HepG2 (cell line): ENCODE measurements around the gene APRT. TPM values are rescaled to one million over a fixed set of nuclear protein-coding genes. Genes with fewer than 3 reads are reported as not detected.

Experiments
- AGO1 ChIP-seq: fragments of 200-400 bp; formaldehyde crosslinking; IDR thresholded peaks from 2 replicates; pipeline ENCODE4 v1.6.1; 2017; ENCODE audit warnings: mild to moderate bottlenecking, low read depth, low read length, moderate library complexity; ENCODE audit not compliant: poor library complexity, severe bottlenecking
- ARHGAP35 ChIP-seq: sonication (generic); formaldehyde crosslinking; IDR thresholded peaks from 2 replicates; pipeline ENCODE4 v1.9.0; 2022; ENCODE audit warnings: mild to moderate bottlenecking, inconsistent platforms, moderate library complexity, missing genetic modification reagents, borderline replicate concordance
- ATAD3A ChIP-seq: sonication (generic); formaldehyde crosslinking; IDR thresholded peaks from 2 replicates; pipeline ENCODE4 v1.4.0; 2020; ENCODE audit warnings: missing genetic modification reagents
- ELF1 ChIP-seq: sonication (generic); formaldehyde crosslinking; IDR thresholded peaks from 2 replicates; pipeline ENCODE4 v1.4.0; 2020; ENCODE audit warnings: missing genetic modification reagents
- FOSL1 ChIP-seq: sonication (generic); formaldehyde crosslinking; IDR thresholded peaks from 2 replicates; pipeline ENCODE4 v1.9.0; 2021; ENCODE audit warnings: missing genetic modification reagents, borderline replicate concordance
- FOSL2 ChIP-seq: sonication (generic); formaldehyde crosslinking; IDR thresholded peaks from 2 replicates; pipeline ENCODE4 v1.4.0; 2020; ENCODE audit warnings: missing genetic modification reagents
- HOXA9 ChIP-seq: sonication (generic); formaldehyde crosslinking; IDR thresholded peaks from 2 replicates; pipeline ENCODE4 v1.8.1; 2022; ENCODE audit warnings: missing genetic modification reagents, mild to moderate bottlenecking, moderate library complexity, borderline replicate concordance
- IRF2 ChIP-seq: IDR thresholded peaks from 2 replicates; pipeline ENCODE4 v1.6.1; 2018; ENCODE audit warnings: missing genetic modification reagents, missing compliant biosample characterization
- MZF1 ChIP-seq: sonication (generic); formaldehyde crosslinking; IDR thresholded peaks from 2 replicates; pipeline ENCODE4 v1.8.1; 2023; ENCODE audit warnings: mild to moderate bottlenecking, missing genetic modification reagents, borderline replicate concordance
- NR1H2 ChIP-seq: sonication (generic); formaldehyde crosslinking; IDR thresholded peaks from 2 replicates; pipeline ENCODE4 v1.8.1; 2022; ENCODE audit warnings: low read depth, missing genetic modification reagents, borderline replicate concordance
- NRL ChIP-seq: sonication (generic); formaldehyde crosslinking; IDR thresholded peaks from 2 replicates; pipeline ENCODE4 v1.5.0; 2020; ENCODE audit warnings: missing genetic modification reagents, mild to moderate bottlenecking, moderate library complexity, borderline replicate concordance
- RAD51 ChIP-seq: fragments of 450-650 bp; IDR thresholded peaks from 2 replicates; pipeline ENCODE4 v1.6.1; 2016; ENCODE audit warnings: borderline replicate concordance
- SAP130 ChIP-seq: IDR thresholded peaks from 2 replicates; pipeline ENCODE4 v1.6.1; 2016; ENCODE audit warnings: low read depth
- TAF15 ChIP-seq: fragments of 200-400 bp; formaldehyde crosslinking; IDR thresholded peaks from one replicate; pipeline ENCODE4 v1.6.1; 2018; ENCODE audit warnings: mild to moderate bottlenecking, low read depth, low read length; ENCODE audit not compliant: poor library complexity, severe bottlenecking
- TMF1 ChIP-seq: sonication (generic); formaldehyde crosslinking; IDR thresholded peaks from 2 replicates; pipeline ENCODE4 v1.8.1; 2022; ENCODE audit warnings: low read depth, missing genetic modification reagents
- ZNF414 ChIP-seq: sonication (generic); formaldehyde crosslinking; IDR thresholded peaks from 2 replicates; pipeline ENCODE4 v1.5.0; 2020; ENCODE audit warnings: missing genetic modification reagents
- ZNF530 ChIP-seq: sonication (generic); formaldehyde crosslinking; IDR thresholded peaks from 2 replicates; pipeline ENCODE4 v1.5.0; 2020; ENCODE audit warnings: low read depth, mild to moderate bottlenecking, missing genetic modification reagents
- ZNF563 ChIP-seq: sonication (generic); formaldehyde crosslinking; IDR thresholded peaks from 2 replicates; pipeline ENCODE4 v1.8.0; 2022; ENCODE audit warnings: mild to moderate bottlenecking, moderate library complexity, missing genetic modification reagents
- ZNF816 ChIP-seq: sonication (generic); formaldehyde crosslinking; IDR thresholded peaks from 2 replicates; pipeline ENCODE4 v1.8.0; 2022; ENCODE audit warnings: missing genetic modification reagents, mild to moderate bottlenecking, borderline replicate concordance
- ZNF891 ChIP-seq: sonication (generic); formaldehyde crosslinking; IDR thresholded peaks from 2 replicates; pipeline ENCODE4 v1.5.0; 2020; ENCODE audit warnings: mild to moderate bottlenecking, missing genetic modification reagents
- polyA plus RNA-seq, 8 experiments: library from polyadenylated mRNA; depleted of rRNA in 3 of 8; stranded (reverse) in 7 of 8; unstranded in 1 of 8; fragments of >200 nt; fragmentation: Illumina TruSeq in 4 of 8; extraction: Trizol in 4 of 8; gene quantifications; 2 replicates each; pipeline versions ENCODE4 v1.2.1 to v1.2.3, GENCODE V29; 2011 to 2016; ENCODE audit warnings: low read depth in 4 of 8, missing spikeins in 1 of 8, mixed read lengths in 1 of 8; ENCODE audit not compliant: insufficient read depth in 1 of 8
- total RNA-seq, 5 experiments: library from RNA; depleted of rRNA; stranded (reverse); fragments of >200 nt; fragmentation: Illumina TruSeq; extraction: Trizol; gene quantifications; 2 replicates each; pipeline ENCODE4 v1.2.3, GENCODE V29; 2016; ENCODE audit warnings: low read depth in 1 of 5
- TF ChIP-seq, protein P1 (sequence below): sonication (generic); formaldehyde crosslinking; IDR thresholded peaks from 2 replicates; pipeline ENCODE4 v1.5.0; 2020; ENCODE audit warnings: missing genetic modification reagents
- TF ChIP-seq, protein P2 (sequence below): IDR thresholded peaks from 2 replicates; pipeline ENCODE4 v1.6.1; 2016; ENCODE audit warnings: control low read depth
- TF ChIP-seq, protein P3 (sequence below): fragments of 450-650 bp; IDR thresholded peaks from 2 replicates; pipeline ENCODE4 v1.6.1; 2016
- TF ChIP-seq, protein P4 (sequence below): sonication (generic); formaldehyde crosslinking; IDR thresholded peaks from 2 replicates; pipeline ENCODE4 v1.5.1; 2020; ENCODE audit warnings: missing genetic modification reagents, mild to moderate bottlenecking, borderline replicate concordance

APRT gene
- total and polyA plus RNA-seq, 2 of the 13 experiments (the other 11 are each of a cell fraction or from before 2014, with no cell fraction given) = 155 to 242 TPM

GRCh38 chr16:88793251-88793954 is 18.3 kb downstream of the APRT start (continued):
- TF ChIP-seq, protein P1, sequence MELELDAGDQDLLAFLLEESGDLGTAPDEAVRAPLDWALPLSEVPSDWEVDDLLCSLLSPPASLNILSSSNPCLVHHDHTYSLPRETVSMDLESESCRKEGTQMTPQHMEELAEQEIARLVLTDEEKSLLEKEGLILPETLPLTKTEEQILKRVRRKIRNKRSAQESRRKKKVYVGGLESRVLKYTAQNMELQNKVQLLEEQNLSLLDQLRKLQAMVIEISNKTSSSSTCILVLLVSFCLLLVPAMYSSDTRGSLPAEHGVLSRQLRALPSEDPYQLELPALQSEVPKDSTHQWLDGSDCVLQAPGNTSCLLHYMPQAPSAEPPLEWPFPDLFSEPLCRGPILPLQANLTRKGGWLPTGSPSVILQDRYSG (CRISPR knock-in tag) = no peak
- TF ChIP-seq ZNF563 (CRISPR knock-in tag) = no peak
- TF ChIP-seq IRF2 (CRISPR knock-in tag) = no peak
- no peak for TF ChIP-seq FOSL2 (CRISPR knock-in tag)
- no peak for TF ChIP-seq ZNF530
- TF ChIP-seq, protein P2, sequence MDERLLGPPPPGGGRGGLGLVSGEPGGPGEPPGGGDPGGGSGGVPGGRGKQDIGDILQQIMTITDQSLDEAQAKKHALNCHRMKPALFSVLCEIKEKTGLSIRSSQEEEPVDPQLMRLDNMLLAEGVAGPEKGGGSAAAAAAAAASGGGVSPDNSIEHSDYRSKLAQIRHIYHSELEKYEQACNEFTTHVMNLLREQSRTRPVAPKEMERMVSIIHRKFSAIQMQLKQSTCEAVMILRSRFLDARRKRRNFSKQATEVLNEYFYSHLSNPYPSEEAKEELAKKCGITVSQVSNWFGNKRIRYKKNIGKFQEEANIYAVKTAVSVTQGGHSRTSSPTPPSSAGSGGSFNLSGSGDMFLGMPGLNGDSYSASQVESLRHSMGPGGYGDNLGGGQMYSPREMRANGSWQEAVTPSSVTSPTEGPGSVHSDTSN (CRISPR knock-in tag) = no peak
- TF ChIP-seq TAF15 = no peak
- no peak for TF ChIP-seq ZNF414 (CRISPR knock-in tag)
- TF ChIP-seq ZNF816 (CRISPR knock-in tag) = no peak
- peak; percentile 65 for TF ChIP-seq SAP130 (CRISPR knock-in tag)
- TF ChIP-seq, protein P3, sequence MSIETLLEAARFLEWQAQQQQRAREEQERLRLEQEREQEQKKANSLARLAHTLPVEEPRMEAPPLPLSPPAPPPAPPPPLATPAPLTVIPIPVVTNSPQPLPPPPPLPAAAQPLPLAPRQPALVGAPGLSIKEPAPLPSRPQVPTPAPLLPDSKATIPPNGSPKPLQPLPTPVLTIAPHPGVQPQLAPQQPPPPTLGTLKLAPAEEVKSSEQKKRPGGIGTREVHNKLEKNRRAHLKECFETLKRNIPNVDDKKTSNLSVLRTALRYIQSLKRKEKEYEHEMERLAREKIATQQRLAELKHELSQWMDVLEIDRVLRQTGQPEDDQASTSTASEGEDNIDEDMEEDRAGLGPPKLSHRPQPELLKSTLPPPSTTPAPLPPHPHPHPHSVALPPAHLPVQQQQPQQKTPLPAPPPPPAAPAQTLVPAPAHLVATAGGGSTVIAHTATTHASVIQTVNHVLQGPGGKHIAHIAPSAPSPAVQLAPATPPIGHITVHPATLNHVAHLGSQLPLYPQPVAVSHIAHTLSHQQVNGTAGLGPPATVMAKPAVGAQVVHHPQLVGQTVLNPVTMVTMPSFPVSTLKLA = no peak
- 0 out of 2 replicates have a peak, but pooled peaks have one; percentile 30 for TF ChIP-seq HOXA9 (CRISPR knock-in tag)
- peak; percentile 69 for TF ChIP-seq AGO1
- peak; percentile 70; the same call in 1 of the 2 replicates for TF ChIP-seq NRL (CRISPR knock-in tag)
- TF ChIP-seq ATAD3A (CRISPR knock-in tag) = no peak
- TF ChIP-seq ELF1 (CRISPR knock-in tag) = no peak
- no peak for TF ChIP-seq RAD51
- TF ChIP-seq, protein P4, sequence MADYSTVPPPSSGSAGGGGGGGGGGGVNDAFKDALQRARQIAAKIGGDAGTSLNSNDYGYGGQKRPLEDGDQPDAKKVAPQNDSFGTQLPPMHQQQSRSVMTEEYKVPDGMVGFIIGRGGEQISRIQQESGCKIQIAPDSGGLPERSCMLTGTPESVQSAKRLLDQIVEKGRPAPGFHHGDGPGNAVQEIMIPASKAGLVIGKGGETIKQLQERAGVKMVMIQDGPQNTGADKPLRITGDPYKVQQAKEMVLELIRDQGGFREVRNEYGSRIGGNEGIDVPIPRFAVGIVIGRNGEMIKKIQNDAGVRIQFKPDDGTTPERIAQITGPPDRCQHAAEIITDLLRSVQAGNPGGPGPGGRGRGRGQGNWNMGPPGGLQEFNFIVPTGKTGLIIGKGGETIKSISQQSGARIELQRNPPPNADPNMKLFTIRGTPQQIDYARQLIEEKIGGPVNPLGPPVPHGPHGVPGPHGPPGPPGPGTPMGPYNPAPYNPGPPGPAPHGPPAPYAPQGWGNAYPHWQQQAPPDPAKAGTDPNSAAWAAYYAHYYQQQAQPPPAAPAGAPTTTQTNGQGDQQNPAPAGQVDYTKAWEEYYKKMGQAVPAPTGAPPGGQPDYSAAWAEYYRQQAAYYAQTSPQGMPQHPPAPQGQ (CRISPR knock-in tag) = no peak
- TF ChIP-seq MZF1 = no peak
- TF ChIP-seq FOSL1 = no peak
- TF ChIP-seq ARHGAP35 (CRISPR knock-in tag) = no peak
- TF ChIP-seq TMF1 (CRISPR knock-in tag) = no peak
- no peak for TF ChIP-seq NR1H2 (CRISPR knock-in tag)
- TF ChIP-seq ZNF891 (CRISPR knock-in tag) = peak; percentile 36; the same call in 1 of the 2 replicates
